GM19193 (cell line): ENCODE measurements around the gene SPEF1.

ENCODE experiments used
- POLR2A ChIP-seq: IDR thresholded peaks from 4 replicates; pipeline ENCODE4 v1.6.1; 2011; ENCODE audit not compliant: insufficient read depth, insufficient read length; ENCODE audit errors: extremely low read depth

Gene SPEF1

GRCh38 chr20:3751305-3751674 lies 30.0 kb downstream of the SPEF1 start:
- no peak for TF ChIP-seq POLR2A

- no peak for TF ChIP-seq POLR2A
Observed at GRCh38 chr20:3749689-3750531, 31.3 kb downstream of the SPEF1 start.

- no peak for TF ChIP-seq POLR2A
Observed at GRCh38 chr20:3749087-3749688, 32.1 kb downstream of the SPEF1 start.

GRCh38 chr20:3748073-3748472 lies 33.2 kb downstream of the SPEF1 start:
- no peak for TF ChIP-seq POLR2A

DNA sequence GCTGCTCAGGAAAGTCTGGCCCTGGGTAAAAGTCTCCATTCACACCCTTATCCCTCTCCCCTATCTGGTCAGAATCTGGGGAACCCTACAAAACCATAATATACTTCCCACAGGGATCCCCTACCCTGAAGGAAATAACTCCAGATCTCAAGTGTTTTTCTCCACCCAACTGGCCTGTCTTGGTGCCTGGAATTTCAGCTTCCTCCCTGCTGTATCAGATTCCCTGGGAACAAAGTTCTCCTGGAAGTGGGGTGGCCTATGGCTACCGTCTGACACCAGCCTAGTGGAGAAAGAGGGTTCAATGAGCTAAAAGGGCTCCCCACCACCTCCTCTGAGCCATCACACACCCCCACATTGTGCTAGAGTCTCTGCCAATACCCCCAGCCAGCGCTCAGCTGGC lies 33.8 kb downstream of the SPEF1 start:
- no peak for TF ChIP-seq POLR2A

- no peak for TF ChIP-seq POLR2A
Observed at GRCh38 chr20:3745686-3746173, 35.5 kb downstream of the SPEF1 start.

GRCh38 chr20:3744806-3745685 lies 36.2 kb downstream of the SPEF1 start:
- no peak for TF ChIP-seq POLR2A

- no peak for TF ChIP-seq POLR2A
Observed at GRCh38 chr20:3744037-3744436, 37.2 kb downstream of the SPEF1 start.

GRCh38 chr20:3743251-3743650 lies 38.0 kb downstream of the SPEF1 start:
- TF ChIP-seq POLR2A = no peak

DNA sequence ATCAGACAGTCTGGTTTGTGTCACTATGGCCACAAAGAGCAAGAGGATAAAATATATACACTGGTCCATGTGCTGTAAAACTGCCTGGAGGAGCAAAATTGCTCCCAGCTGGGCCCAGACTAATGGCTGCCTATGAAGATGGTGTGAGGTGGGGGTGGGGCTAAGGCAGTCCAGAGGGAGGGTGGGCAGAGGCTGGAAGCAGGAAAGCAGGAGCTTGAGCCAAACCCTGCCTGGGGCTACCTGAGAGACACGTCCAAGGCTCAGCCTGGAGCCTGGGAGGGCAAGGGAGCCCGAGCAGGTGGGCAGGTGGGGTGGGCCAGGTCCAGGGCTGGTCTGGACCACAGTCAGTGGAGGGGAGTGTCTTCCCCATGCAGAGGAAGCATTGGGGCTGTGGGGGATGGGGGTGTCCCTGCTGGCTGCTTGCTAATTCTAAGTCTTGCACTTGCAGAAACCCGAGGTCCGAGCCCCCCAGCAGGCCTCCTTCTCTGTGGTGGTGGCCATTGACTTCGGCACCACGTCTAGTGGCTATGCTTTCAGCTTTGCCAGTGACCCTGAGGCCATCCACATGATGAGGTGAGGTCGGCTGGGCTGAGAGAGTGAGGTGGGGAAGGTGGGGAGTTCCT lies 39.3 kb downstream of the SPEF1 start:
- TF ChIP-seq POLR2A = no peak

DNA sequence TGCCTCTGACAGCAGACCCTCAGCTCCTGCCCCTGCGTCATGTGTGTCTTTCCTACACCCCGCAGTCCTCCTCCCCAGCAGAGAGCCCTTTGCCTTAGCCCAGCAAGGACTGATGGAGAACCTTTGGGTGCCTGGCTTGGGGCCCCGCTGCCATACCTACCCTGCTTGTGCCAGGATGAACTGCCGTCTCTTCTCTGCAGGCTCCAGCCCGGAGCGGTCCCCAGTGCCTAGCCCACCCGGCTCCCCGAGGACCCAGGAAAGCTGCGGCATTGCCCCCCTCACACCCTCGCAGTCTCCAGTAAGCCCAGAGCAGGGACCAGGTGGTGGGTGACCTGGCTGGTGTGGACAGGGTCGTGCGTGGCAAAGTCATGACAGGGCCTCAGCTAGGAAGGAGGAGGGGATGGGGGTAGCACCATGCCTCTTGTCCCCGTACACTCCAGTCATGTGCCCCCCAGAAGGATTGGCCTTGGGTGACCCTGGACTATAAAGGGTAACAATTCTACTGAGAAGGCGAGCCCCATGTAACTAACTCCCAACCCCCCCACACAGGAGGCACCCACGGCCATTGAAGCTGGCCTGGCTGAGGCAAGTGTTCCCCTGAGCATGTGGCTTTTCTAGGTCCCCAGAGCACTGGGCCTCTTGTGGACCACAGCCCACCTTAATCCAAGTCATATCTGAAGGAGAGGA lies 40.5 kb downstream of the SPEF1 start:
- no peak for TF ChIP-seq POLR2A

- TF ChIP-seq POLR2A = no peak
Observed at GRCh38 chr20:3739926-3740451, 41.3 kb downstream of the SPEF1 start.

GRCh38 chr20:3739054-3739925 lies 42.0 kb downstream of the SPEF1 start:
- TF ChIP-seq POLR2A = no peak
